OCI-LY7 (cell line): ENCODE results near the gene SIGLEC7. TPM values are rescaled to one million over a fixed set of nuclear protein-coding genes. Genes with fewer than 3 reads are reported as not detected.

Experiments used
- BruUV-seq: library from RNA; stranded (reverse); fragments of 400-500 nt; replicated peaks from 2 replicates; lab custom pipeline; 2021; lab: Mats Ljungman, UMichigan
- CTCF ChIA-PET: fragments of 300-600 bp; sonication (Branson Sonifier 250); formaldehyde crosslinking; loops from one replicate; lab custom pipeline; 2022; ENCODE audit warnings: antibody characterized with exemption; ENCODE audit not compliant: unreplicated experiment; lab: Charles Lee
- POLR2A ChIA-PET: fragments of 300-600 bp; sonication (Branson Sonifier 250); formaldehyde crosslinking; loops from one replicate; lab custom pipeline; 2022; ENCODE audit warnings: antibody characterized with exemption; lab: Charles Lee
- DNase-seq: peaks from one replicate; pipeline ENCODE4 v3.0.0-alpha.2; 2015; ENCODE audit warnings: low spot score
- H2AFZ ChIP-seq: fragments of 200-600 bp; sonication (generic), shearing (Covaris generic); 2 replicates; pipeline ENCODE4 v1.6.1; 2014; ENCODE audit warnings: mild to moderate bottlenecking, antibody characterized with exemption, low read length, moderate library complexity
- H3K27ac ChIP-seq: fragments of 200-600 bp; sonication (generic); 2 replicates; pipeline ENCODE4 v1.5.1; 2014; ENCODE audit warnings: mixed run types, low read depth, mild to moderate bottlenecking, moderate library complexity, low read length, inconsistent platforms; ENCODE audit not compliant: poor library complexity, severe bottlenecking
- H3K36me3 ChIP-seq: fragments of 200-600 bp; sonication (generic); 2 replicates; pipeline ENCODE4 v1.6.1; 2014; ENCODE audit warnings: mild to moderate bottlenecking, antibody characterized with exemption, low read length, moderate library complexity, mixed read lengths; ENCODE audit not compliant: insufficient read depth
- H3K4me1 ChIP-seq: fragments of 200-600 bp; sonication (generic); 2 replicates; pipeline ENCODE4 v1.5.1; 2014; ENCODE audit warnings: mild to moderate bottlenecking, low read length; ENCODE audit not compliant: insufficient read depth, poor library complexity, severe bottlenecking
- H3K4me2 ChIP-seq: fragments of 200-600 bp; sonication (generic); 2 replicates; pipeline ENCODE4 v1.6.1; 2014; ENCODE audit warnings: mild to moderate bottlenecking, low read length
- H3K4me3 ChIP-seq: fragments of 200-600 bp; sonication (generic); 2 replicates; pipeline ENCODE4 v1.5.1; 2014; ENCODE audit warnings: mild to moderate bottlenecking, low read depth, low read length; ENCODE audit not compliant: poor library complexity, severe bottlenecking
- H3K79me2 ChIP-seq: fragments of 200-600 bp; sonication (generic); 2 replicates; pipeline ENCODE4 v1.6.1; 2016; ENCODE audit warnings: low read depth, mild to moderate bottlenecking, low read length, moderate library complexity, mixed read lengths; ENCODE audit not compliant: insufficient read depth
- H3K9me2 ChIP-seq: fragments of 200-600 bp; sonication (generic); 2 replicates; pipeline ENCODE4 v1.6.1; 2016; ENCODE audit warnings: mild to moderate bottlenecking, low read length, mixed read lengths; ENCODE audit not compliant: insufficient read depth
- H3K9me3 ChIP-seq: fragments of 200-600 bp; sonication (generic); 2 replicates; pipeline ENCODE4 v1.6.1; 2014; ENCODE audit warnings: mild to moderate bottlenecking, mixed run types, low read length, mixed read lengths
- H4K20me1 ChIP-seq: fragments of 200-600 bp; sonication (generic); 2 replicates; pipeline ENCODE4 v1.6.1; 2014; ENCODE audit warnings: mild to moderate bottlenecking, antibody characterized with exemption, low read length, moderate library complexity, mixed read lengths; ENCODE audit not compliant: insufficient read depth
- EZH2phosphoT487 ChIP-seq: fragments of 200-600 bp; sonication (generic); IDR thresholded peaks from 2 replicates; pipeline ENCODE4 v1.6.1; 2018; ENCODE audit warnings: low read depth, borderline replicate concordance, mild to moderate bottlenecking, mixed run types, antibody characterized with exemption, low read length, moderate library complexity, mixed read lengths
- intact Hi-C: fragments of 100-400 bp; cut with micrococcal nuclease; formaldehyde crosslinking; loops from one replicate; pipeline ENCODE4 v1.10.0; 2022; ENCODE audit not compliant: unreplicated experiment
- total RNA-seq, 2 experiments: library from RNA; depleted of rRNA in 1 of 2; stranded (reverse); fragments of >200 nt in 1 of 2; shearing (Covaris generic) in 1 of 2; gene quantifications; 2 replicates each; pipeline ENCODE4 v1.2.3, GENCODE V29; 2014 to 2022
- TF ChIP-seq, protein P1 (sequence below): fragments of 200-600 bp; sonication (generic); conservative IDR thresholded peaks from 2 replicates; pipeline ENCODE4 v1.5.1; 2014; ENCODE audit warnings: mild to moderate bottlenecking, antibody characterized with exemption, low read length, moderate library complexity, mixed read lengths

The SIGLEC7 gene
- total RNA-seq, 2 experiments from 2014 or later = not detected

DNA sequence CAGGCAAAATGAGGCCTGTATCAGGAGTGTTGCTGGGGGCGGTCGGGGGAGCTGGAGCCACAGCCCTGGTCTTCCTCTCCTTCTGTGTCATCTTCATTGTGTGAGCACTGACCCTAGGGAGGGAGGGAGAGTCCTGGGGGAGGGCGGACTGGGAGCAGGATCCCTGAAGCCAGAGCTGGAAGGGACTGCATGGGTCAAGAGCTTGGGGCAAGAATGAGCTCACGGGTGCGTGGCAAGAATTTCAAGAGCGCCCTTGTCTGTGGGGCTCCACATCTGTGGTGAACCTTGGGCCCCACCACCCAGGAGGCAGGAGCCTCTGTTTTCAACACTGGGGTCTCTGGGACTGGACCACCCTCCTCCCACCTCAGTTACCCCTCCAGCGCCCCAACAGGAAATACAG, 4.7 kb downstream of the SIGLEC7 start:
- Histone ChIP-seq H4K20me1 (no peaks in the 10 kb centered on the region), H3K79me2 (no peaks in the 10 kb centered on the region), H3K4me1 (no peaks in the 10 kb centered on the region), H3K4me2 (no peak overlapping the region), H3K4me3 (no peak overlapping the region), H3K27ac (no peak overlapping the region), H2AFZ (no peak overlapping the region), H3K36me3 (no peaks in the 10 kb centered on the region), H3K9me2 (no peaks in the 10 kb centered on the region), H3K9me3 (no peaks in the 10 kb centered on the region)
- TF ChIP-seq, protein P1, sequence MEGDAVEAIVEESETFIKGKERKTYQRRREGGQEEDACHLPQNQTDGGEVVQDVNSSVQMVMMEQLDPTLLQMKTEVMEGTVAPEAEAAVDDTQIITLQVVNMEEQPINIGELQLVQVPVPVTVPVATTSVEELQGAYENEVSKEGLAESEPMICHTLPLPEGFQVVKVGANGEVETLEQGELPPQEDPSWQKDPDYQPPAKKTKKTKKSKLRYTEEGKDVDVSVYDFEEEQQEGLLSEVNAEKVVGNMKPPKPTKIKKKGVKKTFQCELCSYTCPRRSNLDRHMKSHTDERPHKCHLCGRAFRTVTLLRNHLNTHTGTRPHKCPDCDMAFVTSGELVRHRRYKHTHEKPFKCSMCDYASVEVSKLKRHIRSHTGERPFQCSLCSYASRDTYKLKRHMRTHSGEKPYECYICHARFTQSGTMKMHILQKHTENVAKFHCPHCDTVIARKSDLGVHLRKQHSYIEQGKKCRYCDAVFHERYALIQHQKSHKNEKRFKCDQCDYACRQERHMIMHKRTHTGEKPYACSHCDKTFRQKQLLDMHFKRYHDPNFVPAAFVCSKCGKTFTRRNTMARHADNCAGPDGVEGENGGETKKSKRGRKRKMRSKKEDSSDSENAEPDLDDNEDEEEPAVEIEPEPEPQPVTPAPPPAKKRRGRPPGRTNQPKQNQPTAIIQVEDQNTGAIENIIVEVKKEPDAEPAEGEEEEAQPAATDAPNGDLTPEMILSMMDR = no peak
- TF ChIP-seq EZH2phosphoT487 = no peak
- BruUV-seq = no TSS peak
- intact Hi-C loops = no loop called here
- POLR2A ChIA-PET = no interaction called here
- CTCF ChIA-PET = no interaction called here
- no peak for DNase-seq

DNA sequence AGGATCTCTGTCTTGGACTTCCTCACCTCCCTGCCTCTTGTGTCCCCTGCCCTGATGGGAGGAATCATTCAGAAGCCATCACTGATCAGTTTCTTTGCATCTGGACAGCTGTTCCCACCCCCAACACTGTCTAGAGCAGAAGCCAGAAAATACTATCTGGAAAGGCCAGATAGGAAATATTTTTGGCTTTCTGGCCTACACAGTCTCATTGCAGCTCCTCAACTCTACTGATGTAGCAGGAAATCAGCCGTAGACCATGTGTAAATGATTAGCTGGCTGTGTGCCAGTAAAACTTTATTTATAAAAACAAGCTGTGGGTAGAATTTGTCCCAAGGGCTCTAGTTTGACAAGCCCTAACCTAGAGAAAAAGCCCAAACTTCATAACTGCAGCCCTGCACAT, 5.6 kb downstream of the SIGLEC7 start:
- Histone ChIP-seq H2AFZ (no peak overlapping the region), H3K36me3 (no peaks in the 10 kb centered on the region), H3K4me1 (no peaks in the 10 kb centered on the region), H3K9me3 (no peaks in the 10 kb centered on the region), H3K4me2 (no peak overlapping the region), H3K9me2 (no peaks in the 10 kb centered on the region), H3K79me2 (no peaks in the 10 kb centered on the region), H4K20me1 (no peaks in the 10 kb centered on the region), H3K27ac (no peak overlapping the region), H3K4me3 (no peak overlapping the region)
- no peak for DNase-seq
- intact Hi-C loops = no loop called here
- no TSS peak for BruUV-seq
- POLR2A ChIA-PET = no interaction called here
- no peak for TF ChIP-seq EZH2phosphoT487
- TF ChIP-seq, protein P1 = no peak
- CTCF ChIA-PET = no interaction called here

DNA sequence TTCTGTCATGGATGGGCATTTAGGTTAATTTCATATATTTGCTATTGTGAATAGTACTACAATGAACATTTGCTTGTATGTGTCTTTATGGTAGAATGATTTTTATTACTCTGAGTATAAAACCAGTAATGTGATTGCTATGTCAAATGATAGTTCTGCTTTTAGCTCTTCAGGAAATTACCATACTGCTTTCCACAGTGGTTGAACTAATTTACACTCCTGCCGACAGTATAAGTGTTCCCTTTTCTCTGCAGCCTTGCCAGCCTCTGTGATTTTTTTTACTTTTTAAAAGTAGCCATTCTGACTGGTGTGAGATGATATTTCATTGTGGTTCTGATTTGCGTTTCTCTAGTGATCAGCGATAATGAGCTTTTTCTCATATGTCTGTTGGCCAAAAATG, 6.5 kb downstream of the SIGLEC7 start:
- Histone ChIP-seq H3K4me3 (no peak overlapping the region), H4K20me1 (no peaks in the 10 kb centered on the region), H3K4me1 (no peaks in the 10 kb centered on the region), H2AFZ (no peak overlapping the region), H3K9me3 (no peaks in the 10 kb centered on the region), H3K79me2 (no peaks in the 10 kb centered on the region), H3K27ac (no peak overlapping the region), H3K4me2 (no peak overlapping the region), H3K9me2 (no peaks in the 10 kb centered on the region), H3K36me3 (no peaks in the 10 kb centered on the region)
- no TSS peak for BruUV-seq
- TF ChIP-seq, protein P1 = no peak
- no peak for TF ChIP-seq EZH2phosphoT487
- ChIA-PET POLR2A (no interaction called here), CTCF (no interaction called here)
- no peak for DNase-seq
- intact Hi-C loops = no loop called here
